SHP77 treated with DMSO at 0.1 percent for 48 hours (cell line): Measurements from ENCODE around the gene DIDO1.
A peak's percentile ranks its signal among the peaks of the same experiment; 100 is the strongest.
"Not testable (repeated sequence)": the region's sequence is repeated elsewhere in the genome, so short reads cannot be mapped to it uniquely, and the experiment has no call there.

Experiments used
- DNase-seq: peaks from one replicate; lab custom pipeline; 2025; lab: John Stamatoyannopoulos, UW

The DIDO1 gene

DNA sequence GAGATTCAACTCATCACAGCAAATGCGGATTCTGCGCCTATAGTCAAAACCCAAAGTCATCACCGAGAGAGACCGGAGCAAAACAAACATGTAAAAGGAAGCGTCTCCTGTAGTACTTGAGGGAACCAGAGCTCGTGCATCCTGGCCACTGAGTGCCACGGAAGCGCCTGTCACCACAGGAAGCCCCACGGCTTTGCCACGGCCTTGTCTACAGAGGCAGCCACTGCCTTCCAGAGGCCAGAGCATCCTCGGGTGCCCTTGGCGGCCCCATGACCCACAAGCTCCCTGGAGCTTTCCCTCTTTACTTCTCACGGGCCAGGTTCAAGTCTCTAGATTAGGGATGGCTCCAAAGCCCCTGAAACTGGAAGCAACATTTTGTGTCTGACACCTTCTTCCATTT lies 72.2 kb downstream of the DIDO1 start:
- no peak for DNase-seq

DNA sequence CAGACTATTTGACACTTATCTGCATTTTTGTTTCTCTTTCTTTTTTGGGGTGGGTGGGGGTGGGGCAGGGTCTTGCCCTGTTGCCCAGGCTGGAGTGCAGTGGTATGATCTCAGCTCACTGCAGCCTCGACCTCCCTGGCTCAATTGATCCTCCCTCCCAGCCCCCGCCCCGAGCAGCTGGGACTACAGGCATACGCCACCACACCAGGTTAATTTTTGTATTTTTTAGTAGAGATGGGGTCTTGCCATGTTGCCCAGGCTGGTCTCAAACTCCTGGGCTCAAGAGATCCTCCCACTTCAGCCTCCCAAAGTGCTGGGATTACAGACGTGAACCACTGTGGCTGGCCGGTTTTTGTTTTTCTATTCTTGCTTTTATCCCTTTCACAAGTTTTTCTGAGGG lies 73.0 kb downstream of the DIDO1 start:
- not testable (repeated sequence) for DNase-seq

DNA sequence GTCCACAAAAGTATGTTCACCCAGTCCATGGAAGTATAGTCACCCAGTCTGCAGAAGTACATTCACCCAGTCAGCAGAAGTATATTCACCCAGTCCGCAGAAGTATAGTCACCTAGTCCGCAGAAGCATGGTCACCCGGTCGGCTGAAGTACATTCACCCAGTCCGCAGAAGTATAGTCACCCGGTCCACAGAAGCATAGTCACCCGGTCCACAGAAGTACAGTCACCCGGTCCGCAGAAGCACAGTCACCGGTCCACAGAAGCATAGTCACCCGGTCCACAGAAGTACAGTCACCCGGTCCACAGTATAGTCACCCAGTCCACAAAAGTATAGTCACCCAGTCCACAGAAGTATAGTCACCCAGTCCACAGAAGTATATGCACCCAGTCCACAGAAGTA lies 73.5 kb downstream of the DIDO1 start:
- DNase-seq = no peak

DNA sequence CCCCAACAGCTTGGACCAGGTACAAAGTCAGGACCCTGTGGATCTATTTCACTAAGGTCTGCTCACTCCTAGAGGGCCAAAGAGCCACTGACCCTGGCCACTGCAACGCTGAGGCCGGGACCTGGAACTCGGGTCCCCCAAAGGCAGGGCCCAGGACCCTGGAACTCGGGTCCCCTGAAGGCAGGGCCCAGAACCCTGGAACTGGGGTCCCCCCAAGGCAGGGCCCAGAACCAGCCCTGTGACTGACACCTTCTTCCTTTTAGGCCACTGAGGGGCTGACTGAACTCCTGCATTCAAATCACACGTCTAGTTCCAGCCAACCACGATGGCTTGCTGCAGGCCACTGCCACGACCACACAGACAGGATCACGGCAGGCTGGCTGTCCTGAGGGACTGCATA lies 74.1 kb downstream of the DIDO1 start:
- no peak for DNase-seq

DNA sequence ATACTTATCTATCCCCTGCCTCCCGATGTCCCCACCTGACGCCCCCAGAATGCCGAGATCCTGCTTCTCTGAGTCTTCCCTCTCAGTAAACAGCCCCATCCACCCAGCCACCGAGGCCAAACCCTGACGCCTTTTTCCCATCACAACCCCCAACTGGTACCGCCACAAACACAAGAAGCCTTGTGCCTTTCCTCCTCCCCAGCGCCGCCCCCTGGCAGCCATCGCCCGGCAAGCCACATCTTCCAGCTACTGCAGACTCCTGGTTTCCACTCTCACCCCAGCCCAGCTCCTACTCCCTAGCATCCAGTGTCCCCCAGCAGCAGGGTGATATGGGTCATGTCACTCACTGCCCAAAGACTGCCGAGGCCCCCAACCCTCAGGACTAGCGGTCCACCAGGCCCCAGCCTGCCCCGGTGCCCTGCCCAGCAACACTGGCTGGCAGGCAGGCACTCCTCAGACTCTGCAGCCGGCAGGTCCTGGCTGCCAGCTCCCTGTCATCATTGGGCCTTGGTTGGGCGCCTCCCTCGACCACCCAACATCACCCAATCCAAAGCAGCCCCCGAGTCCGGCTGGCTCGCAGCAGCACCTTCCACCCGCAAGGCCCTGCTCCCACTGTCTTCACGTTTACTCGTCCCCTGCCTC lies 75.9 kb downstream of the DIDO1 start:
- DNase-seq = no peak

DNA sequence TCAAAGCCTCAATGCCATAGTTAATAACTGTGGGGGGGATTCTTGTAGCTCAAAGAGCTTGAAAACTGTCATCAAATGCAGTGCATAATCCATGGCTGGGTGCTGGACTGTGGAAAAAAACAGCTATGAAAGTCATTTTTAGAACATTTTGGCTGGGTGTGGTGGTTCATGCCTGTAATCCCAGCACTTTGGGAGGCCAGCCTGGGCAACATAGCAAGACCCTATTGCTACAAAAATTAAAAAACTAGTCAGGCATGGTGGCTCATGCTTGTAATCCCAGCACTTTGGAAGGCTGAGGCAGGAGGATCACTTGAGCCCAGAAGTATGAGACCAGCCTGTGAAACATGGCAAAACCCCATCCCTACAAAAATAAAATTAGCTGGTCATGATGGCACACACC lies 76.9 kb downstream of the DIDO1 start:
- no peak for DNase-seq

DNA sequence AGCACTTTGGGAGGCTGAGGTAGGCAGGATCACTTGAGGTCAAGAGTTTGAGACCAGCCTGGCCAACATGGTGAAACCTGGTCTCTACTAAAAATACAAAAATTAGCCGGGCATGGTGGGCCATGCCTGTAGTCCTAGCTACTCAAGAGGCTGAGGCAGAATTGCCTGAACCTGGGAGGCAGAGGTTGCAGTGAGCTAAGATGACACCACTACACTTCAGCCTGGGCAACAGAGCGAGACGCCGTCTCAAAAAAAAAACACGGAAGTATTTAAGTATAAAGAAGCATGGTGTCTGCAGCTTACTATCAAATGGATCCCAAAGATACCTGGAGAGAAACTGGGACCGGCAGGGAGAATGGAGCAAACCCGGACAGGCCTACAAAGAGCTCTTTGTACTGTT lies 77.4 kb downstream of the DIDO1 start:
- not testable (repeated sequence) for DNase-seq

DNA sequence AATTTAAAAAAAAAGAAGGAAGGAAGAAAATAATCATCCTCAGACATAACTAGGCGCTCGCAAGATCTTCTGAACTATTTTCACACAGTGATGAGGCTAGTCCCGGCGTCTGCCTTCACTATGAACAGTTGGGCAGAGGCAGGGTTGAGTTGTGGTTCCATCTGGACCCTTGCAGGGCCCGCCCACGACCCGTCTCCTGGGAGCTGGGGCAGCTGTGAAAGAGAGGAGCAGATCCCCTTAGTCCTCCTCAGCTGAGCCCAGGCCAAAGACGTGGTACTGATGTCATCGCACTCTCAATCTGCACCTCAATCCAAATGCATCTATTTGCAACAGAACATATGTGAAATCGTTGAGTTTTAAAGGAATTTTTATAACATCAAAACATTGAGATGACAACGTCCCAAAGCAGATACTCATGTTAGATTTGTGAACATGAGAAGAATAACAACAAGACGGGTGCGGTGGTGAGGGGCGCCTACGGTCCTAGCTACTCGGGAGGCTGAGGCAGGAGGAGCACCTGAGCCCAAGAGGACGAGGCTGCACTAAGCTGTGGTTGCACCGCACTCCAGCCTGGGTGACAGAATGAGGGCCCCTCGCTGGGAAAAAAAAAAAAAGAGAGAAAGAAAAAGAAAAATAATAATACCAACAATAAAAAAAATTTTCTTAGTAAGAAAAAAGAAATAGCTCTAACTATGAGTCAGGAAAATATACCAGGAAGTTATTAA lies 80.0 kb downstream of the DIDO1 start:
- DNase-seq = no peak

DNA sequence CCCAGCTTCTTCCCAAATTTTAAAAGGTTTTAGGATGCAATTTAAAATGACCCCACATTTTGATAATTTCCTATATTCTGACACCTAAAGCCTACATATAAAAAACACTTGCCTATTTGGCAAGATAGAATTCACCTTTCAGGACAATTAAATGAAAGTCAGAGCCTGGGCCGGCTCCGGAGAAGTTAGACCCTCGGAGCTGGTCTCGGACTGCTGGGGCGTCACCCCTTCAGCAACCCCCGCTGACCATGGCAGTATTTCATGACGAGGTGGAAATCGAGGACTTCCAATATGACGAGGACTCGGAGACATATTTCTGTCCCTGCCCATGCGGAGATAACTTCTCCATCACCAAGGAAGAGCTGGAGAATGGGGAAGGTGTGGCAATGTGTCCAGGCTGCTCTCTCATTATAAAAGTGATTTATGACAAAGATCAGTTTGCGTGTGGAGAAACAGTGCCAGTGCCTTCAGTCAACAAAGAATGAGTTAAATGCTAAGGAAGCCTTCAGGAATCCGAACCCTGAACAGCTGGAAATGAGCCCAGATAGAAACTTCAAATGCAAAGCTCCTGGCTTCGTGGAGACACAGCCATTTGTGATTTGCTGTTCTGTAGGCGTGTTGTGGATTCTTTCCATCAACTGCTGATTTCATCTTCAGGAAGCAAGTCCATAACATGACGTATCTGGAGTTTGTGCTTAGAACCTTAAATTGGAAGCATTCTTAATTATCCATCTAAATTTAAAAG lies 80.7 kb downstream of the DIDO1 start:
- DNase-seq = no peak

DNA sequence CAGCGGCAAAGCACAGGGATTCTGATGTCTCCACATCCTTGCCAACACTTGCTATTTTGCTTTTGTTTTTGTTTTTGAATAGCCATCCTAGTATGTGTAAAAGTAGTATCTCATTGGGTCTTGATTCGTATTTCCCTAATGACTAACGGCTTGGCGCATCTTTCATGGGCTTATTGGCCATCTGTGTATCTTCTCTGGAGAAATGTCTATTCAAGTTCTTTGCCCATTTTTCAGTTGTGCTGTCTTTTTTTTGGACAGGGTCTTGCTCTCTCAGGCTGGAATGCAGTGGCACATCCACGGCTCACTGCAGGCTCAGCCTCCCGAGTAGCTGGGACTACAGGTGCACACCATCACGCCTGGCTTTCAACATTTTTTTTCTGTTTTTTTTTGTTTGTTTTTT lies 82.1 kb downstream of the DIDO1 start:
- no peak for DNase-seq

DNA sequence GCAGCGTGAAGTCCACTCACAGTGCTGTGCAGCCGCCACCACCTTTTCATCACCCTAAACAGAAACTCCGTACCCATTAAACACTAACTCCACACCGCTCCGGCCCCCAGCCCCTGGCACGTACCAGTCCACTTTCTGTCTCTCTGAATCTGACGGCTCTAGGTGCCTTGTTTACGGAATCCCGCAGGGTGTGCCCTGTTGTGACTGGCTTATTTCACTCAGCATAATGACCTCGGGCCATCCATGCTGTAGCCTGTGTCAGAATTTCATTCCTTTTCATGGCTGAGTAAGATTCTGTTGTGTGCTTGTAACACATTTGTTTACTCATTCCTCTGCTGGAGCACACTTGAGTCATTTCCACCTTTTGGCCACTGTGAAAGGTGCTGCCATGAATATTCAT lies 82.6 kb downstream of the DIDO1 start:
- DNase-seq = no peak

DNA sequence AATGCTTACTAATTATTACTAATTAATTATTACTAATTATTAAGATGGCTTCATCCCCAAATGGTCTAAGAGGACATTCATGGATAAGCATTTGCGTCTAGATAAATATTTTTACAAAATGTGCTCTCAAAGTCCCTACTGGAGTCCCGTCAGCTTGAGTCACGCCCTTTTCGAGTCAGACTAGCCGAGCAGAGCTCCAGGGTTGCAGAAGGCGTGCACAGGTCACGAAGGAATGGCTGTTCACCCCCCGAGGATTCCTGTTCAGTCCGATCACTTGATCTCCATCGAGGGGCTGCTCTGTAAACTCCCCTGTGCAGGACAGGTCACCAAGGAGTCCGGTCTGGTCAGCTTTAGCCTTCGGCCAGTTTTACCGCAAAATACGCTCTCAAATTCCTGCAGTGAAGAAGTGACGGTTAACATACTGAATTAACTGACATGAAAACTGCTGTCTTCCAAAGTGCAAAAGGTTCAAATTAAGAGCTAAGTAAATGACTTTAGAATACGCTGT lies 84.5 kb downstream of the DIDO1 start:
- DNase-seq = no peak

DNA sequence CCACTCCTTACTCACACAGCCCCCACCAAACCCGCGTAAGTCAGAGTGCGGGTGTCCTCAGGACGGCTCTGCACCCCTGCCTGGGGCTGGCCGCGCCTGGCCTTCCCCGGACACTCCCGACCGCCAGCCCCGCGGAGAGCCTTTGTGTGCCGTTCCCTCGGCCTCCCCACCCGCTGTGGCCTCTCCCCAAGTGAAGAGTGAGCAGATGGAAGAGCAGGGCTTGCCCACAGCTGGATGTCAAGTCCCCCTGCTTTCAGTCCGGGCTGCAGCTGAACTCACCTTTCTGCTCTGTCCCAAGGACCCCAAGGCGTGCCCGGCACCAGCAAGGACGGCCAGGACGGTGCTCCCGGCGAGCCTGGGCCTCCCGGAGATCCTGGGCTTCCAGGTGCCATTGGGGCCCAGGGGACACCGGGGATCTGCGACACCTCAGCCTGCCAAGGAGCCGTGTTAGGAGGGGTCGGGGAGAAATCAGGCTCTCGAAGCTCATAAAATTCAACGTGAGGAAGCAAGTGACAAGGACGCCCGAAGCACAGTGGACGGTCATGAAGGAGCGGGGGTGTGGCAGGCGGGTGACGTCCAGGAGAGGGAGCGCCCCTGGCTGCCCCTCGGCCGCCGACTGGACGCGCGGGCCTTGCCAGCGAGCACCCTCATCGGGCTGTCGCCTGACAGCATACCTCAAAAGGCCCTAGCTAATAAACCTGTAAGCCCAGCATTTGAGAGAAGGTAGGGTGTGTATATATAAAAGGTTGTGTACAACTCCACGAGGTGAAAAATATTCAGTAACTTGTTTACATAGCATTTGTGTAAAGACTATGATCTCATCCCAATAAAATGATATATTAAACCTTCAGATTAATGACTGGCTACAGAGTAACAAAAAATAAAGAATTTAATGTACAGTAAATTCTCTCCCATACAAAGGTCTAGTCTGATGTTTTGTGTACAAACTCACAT lies 85.8 kb downstream of the DIDO1 start:
- no peak for DNase-seq

DNA sequence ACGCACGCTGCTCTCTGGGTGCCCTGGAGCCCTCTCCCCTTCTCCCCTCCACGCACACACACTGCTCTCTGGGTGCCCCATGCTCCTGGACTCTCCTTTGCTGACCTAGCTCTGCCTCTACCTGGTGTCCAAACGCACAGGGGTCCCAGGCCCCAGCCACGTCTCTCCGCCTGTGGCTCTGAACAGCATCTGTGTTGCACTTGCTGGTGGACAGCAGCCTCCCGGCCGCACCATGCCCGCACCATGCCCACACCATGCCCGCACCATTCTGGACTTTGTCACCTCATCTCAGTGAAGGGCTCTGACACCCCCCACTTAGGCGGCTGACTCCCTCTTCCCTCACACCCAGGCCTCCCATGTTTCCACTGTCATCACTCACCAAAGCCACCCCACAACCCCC lies 86.5 kb downstream of the DIDO1 start:
- DNase-seq = no peak

DNA sequence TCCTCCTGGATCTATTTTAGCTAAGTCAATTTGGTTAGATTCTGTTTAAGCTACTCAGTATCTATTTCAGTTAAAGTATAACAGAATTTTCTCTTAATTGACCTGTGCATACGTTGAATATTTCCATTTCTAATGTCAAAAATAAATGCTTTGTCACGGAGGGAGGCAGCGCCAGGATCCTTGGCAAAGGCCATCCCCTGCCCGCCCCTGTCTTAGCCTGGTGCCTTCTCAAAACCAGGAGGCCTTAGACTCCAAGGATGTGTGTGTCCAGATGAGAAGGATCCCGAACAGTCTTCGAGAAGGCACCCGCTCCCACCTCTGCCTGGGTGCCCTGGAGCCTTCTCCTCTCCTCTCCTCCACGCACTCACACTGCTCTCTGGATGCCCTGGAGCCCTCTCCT lies 87.0 kb downstream of the DIDO1 start:
- no peak for DNase-seq

DNA sequence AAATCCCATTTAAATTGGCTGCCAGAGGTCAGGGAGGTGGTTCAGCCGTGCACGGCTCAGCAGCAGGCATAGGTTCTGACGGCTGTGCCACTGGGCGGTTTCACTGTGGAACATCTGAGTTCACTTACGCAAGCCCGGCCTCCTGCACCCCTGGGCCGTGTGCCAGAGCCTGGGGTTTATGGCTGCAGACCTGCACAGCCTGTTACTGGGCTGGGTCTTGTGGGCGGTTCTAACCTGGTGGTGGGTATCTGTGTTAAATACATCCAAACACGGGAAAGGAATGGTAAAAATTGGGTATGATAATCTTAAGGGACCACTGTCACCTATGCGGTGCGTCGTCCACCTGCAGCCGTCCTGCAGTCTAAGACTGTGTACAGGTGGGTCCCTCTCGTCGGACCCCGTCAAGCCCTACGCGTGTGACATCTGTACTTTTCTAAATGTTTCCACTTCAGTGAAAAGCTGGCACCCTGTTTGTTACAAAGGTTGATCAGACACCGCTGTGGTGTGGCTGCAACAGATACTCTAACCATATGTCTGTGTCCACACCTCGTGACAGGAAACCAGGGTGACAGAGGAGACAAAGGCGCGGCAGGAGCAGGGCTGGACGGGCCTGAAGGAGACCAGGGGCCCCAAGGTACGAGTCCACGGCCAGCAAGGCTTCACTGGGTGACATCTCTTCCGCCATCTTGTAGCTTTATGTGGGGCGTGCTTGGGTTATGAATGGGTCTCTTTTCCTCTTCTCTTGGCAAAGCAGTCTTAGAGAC lies 88.0 kb downstream of the DIDO1 start:
- DNase-seq = peak; percentile 79

DNA sequence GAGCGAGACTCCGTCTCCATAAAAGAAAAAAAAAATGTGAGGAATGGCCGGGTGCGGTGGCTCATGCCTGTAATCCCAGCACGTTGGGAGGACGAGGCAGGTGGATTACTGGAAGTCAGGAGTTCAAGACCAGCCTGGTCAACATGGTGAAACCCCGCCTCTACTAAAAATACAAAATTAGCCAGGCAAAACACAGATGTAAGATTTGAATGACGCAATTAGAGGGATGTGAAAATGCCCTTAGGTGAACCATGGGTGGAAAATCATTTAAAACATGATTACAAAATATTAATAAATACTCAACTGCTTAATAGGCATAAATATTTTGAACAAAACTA lies 88.5 kb downstream of the DIDO1 start:
- no peak for DNase-seq

DNA sequence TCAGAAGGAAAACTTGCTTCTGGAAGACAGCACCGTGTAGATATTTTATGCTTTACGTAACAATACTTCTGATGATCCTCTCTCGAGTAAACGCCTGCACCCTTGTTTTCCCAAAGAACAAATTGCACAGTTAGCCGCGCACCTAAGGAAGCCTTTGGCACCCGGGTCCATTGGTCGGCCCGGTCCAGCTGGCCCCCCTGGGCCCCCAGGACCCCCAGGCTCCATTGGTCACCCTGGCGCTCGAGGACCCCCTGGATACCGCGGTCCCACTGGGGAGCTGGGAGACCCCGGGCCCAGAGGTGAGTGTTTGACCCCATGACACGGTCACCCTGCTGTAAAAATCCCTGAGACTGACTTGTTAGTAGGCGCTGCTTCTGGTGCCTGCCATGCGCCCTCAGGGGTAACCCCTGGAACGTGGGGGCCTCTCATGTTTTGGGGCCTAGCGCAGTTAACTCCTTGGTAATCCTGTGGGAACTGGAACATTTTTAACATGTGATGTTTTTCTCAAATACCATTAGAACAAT lies 89.3 kb downstream of the DIDO1 start:
- no peak for DNase-seq

DNA sequence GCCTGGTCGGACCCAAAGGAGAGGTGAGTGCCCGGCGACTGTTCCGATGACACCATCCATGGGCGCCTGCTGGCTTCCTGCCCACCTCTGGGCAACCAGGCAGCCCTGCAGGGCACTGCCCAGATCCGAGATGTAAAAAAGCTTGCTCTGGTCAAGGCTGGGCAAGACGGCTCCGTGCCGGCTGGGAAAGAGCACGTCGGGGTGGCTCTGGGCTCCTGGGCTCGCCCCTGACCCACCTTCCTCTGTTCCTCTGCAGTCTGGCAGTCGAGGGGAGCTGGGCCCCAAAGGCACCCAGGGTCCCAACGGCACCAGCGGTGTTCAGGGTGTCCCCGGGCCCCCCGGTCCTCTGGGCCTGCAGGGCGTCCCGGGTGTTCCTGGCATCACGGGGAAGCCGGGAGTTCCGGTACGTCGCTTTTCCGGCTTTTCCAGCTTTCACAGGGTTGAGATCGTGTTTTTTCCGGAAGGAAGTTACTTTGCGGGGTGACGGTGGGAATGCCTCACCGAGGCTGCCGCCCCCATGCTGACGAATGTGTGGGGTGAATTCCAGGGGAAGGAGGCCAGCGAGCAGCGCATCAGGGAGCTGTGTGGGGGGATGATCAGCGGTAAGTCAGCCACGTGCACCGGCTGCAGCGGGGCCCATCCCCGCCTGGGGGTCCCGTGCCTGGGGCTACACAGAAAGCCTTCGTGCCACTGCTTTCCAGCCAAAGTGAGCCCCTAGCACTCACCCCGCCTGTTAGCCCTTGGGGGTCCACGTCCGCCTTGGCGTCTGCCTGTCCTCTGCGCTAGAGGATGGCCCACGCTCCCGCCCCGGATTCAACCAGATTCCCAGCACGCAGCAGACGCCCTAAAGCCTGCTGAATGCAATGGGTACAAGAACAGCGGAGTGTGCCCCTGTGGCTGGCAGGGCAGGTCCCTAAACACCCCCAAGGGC lies 90.1 kb downstream of the DIDO1 start:
- DNase-seq = no peak
